ENCODE data around the gene RGS6. TPM values are rescaled to one million over a fixed set of nuclear protein-coding genes. Genes with fewer than 3 reads are reported as not detected.

Gene RGS6
- total RNA-seq, 4 donors from 2014 or later: 0.50 to 6.5 (median 4.7) TPM

DNA sequence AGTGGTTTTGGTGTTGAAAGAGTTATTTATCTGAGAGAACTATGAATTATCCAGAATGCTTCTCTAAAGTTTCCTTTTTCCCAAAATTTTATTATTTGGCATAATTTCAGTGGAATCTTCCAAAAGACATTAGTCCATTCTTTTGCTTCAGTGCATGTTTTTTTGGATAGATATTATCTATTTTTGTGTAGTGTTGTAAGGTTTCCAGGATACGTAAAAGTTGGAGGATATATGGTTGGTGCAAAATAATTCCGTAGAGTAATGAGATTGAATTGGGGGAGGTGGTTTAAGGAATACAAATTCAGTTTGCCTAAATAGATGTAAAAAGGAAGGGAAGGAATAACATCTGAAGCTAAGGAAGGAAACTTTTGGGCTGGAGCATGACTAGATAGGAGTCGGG, 186.6 kb downstream of the RGS6 start:
- TF ChIP-seq POLR2A (IDR thresholded peaks at IDR 0.05) (no peak), EP300 (IDR thresholded peaks at IDR 0.05) (no peak), POLR2AphosphoS5 (IDR thresholded peaks at IDR 0.05) (no peak)
- TF ChIP-seq, protein P1, sequence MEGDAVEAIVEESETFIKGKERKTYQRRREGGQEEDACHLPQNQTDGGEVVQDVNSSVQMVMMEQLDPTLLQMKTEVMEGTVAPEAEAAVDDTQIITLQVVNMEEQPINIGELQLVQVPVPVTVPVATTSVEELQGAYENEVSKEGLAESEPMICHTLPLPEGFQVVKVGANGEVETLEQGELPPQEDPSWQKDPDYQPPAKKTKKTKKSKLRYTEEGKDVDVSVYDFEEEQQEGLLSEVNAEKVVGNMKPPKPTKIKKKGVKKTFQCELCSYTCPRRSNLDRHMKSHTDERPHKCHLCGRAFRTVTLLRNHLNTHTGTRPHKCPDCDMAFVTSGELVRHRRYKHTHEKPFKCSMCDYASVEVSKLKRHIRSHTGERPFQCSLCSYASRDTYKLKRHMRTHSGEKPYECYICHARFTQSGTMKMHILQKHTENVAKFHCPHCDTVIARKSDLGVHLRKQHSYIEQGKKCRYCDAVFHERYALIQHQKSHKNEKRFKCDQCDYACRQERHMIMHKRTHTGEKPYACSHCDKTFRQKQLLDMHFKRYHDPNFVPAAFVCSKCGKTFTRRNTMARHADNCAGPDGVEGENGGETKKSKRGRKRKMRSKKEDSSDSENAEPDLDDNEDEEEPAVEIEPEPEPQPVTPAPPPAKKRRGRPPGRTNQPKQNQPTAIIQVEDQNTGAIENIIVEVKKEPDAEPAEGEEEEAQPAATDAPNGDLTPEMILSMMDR (IDR thresholded peaks at IDR 0.05): no peak
- no peaks in the 10 kb centered on the region for H3K36me3 ChIP-seq
- no peak overlapping the region for H3K27ac ChIP-seq
- no peaks in the 10 kb centered on the region for H3K4me1 ChIP-seq
- no peaks in the 10 kb centered on the region for H3K27me3 ChIP-seq
- H3K4me3 ChIP-seq: no peak overlapping the region
- WGBS, 2 donors (ENCODE audit: low coverage in 1 of 2): 53% methylated on average over 3 of the region's 3 CpGs; no CpG with 5 or more reads in 1 of the 2 donors
- no peaks in the 10 kb centered on the region for H3K9me3 ChIP-seq
- ATAC-seq: no peak

DNA sequence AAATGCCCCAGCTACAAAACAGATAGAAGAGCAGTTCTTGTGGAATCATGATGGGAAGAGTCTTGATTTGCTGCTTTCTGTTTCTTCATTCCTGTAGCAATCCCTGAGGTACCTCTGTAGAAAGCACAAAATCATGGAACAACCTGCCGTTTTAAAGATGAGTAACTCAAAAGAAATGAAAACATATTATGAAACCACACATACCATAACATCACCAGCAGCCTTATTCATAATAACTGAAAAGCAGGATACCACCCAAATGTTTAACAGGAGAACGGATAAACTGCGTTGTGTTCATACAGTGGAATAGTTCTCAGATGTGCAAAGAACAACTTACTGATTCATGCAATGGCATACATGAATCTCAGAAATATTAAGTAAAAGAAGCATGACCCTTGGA, 188.1 kb downstream of the RGS6 start:
- 62 to 73% methylated on average over 3 of the region's 3 CpGs for WGBS, 2 donors (ENCODE audit: low coverage in 1 of 2)
- Histone ChIP-seq H3K27me3 (no peaks in the 10 kb centered on the region), H3K27ac (no peak overlapping the region), H3K36me3 (no peaks in the 10 kb centered on the region), H3K4me1 (no peaks in the 10 kb centered on the region), H3K4me3 (no peak overlapping the region), H3K9me3 (peaks cover 0 to 5% (median 0%) of the 10 kb centered on the region in 3 donors)
- ATAC-seq: no peak
- TF ChIP-seq EP300 (IDR thresholded peaks at IDR 0.05): no peak
- TF ChIP-seq, protein P1 (IDR thresholded peaks at IDR 0.05): no peak
- no peak for TF ChIP-seq POLR2A (IDR thresholded peaks at IDR 0.05)
- no peak for TF ChIP-seq POLR2AphosphoS5 (IDR thresholded peaks at IDR 0.05)

DNA sequence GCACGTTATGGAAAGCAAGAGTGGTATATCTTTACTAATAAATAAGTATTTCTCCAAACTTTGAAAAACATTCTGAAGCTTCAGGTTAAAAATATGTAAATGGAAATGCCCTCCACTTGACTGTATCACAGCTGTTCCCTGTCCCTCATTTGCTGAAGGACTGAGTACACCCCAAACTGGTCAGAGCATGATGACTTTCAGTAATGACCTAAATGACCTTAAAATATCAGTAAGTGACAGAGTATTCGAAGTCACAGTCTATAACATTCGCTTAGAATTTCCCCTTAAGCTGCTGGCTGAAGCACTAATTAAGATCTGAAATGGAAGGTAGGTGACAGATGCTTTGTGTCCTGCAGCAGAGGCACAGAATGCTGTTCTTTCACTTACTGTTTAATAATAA, 191.5 kb downstream of the RGS6 start:
- H3K4me1 ChIP-seq: peaks cover 0 to 4% (median 0%) of the 10 kb centered on the region in 3 donors
- H3K36me3 ChIP-seq: no peaks in the 10 kb centered on the region
- 58 to 76% methylated on average over 3 of the region's 3 CpGs for WGBS, 2 donors (ENCODE audit: low coverage in 1 of 2)
- no peaks in the 10 kb centered on the region for H3K27me3 ChIP-seq
- no peak for TF ChIP-seq EP300 (IDR thresholded peaks at IDR 0.05)
- no peak for TF ChIP-seq POLR2A (IDR thresholded peaks at IDR 0.05)
- TF ChIP-seq, protein P1 (IDR thresholded peaks at IDR 0.05): no peak
- TF ChIP-seq POLR2AphosphoS5 (IDR thresholded peaks at IDR 0.05): no peak
- no peak for ATAC-seq
- H3K27ac ChIP-seq: no peak overlapping the region
- no peak overlapping the region for H3K4me3 ChIP-seq
- H3K9me3 ChIP-seq: peaks cover 0 to 8% (median 0%) of the 10 kb centered on the region in 3 donors

DNA sequence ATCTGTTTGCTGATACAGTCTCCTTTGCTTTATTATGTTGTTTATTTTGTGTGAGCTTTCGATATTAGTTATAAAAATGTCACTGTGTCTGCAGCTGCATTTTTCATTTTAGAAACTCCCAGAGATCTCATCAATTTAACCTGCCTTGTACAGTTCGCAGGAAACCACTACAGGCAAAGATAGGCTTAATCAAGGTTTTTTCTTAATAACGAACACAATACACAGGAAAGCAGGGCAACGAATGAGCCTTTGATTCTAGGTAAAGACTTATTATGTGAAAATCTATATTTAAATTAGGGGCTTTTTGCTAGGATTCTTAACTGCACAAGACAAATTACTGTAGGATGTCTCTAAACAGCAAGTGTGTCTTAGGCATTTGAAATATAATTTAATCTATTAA, 191.9 kb downstream of the RGS6 start:
- TF ChIP-seq POLR2A (IDR thresholded peaks at IDR 0.05) (no peak), EP300 (IDR thresholded peaks at IDR 0.05) (no peak), POLR2AphosphoS5 (IDR thresholded peaks at IDR 0.05) (no peak)
- TF ChIP-seq, protein P1 (IDR thresholded peaks at IDR 0.05): no peak
- Histone ChIP-seq H3K27me3 (no peaks in the 10 kb centered on the region), H3K9me3 (peaks cover 0 to 8% (median 0%) of the 10 kb centered on the region in 3 donors), H3K4me3 (no peak overlapping the region), H3K36me3 (no peaks in the 10 kb centered on the region), H3K4me1 (peaks cover 0 to 9% (median 0%) of the 10 kb centered on the region in 3 donors), H3K27ac (no peak overlapping the region)
- WGBS, 2 donors (ENCODE audit: low coverage in 1 of 2): 62 to 75% methylated on average over 2 to 4 of the region's 4 CpGs
- ATAC-seq: no peak

DNA sequence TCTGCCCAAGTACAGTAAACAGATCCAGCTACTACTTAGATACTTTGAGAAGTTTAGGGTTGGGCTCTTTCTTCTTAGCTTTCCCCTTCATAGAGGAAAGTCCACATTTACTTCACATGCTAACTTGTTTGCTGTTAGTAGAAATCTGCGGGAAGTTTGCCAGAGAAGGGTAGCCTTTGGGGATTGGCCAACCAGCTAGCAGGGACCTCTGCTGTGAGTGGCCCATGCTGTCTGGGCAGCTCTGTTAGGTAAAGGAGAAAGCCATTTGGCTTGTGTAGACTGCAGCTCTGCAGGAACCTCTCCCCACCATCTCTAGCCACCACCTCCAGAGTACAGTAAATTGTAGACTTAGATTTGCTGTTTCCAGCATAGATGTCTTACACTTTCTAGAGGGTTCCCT, 193.9 kb downstream of the RGS6 start:
- Histone ChIP-seq H3K27ac (no peak overlapping the region), H3K4me1 (peaks cover 0 to 18% (median 0%) of the 10 kb centered on the region in 3 donors), H3K4me3 (no peak overlapping the region), H3K36me3 (no peaks in the 10 kb centered on the region), H3K27me3 (no peaks in the 10 kb centered on the region), H3K9me3 (peaks cover 0 to 8% (median 0%) of the 10 kb centered on the region in 3 donors)
- WGBS, 2 donors (ENCODE audit: low coverage in 1 of 2): 100% methylated on average over 1 of the region's 1 CpG; no CpG with 5 or more reads in 1 of the 2 donors
- TF ChIP-seq POLR2AphosphoS5 (IDR thresholded peaks at IDR 0.05): no peak
- TF ChIP-seq EP300 (IDR thresholded peaks at IDR 0.05): no peak
- TF ChIP-seq, protein P1 (IDR thresholded peaks at IDR 0.05): no peak
- no peak for TF ChIP-seq POLR2A (IDR thresholded peaks at IDR 0.05)
- no peak for ATAC-seq
